GM19025 (cell line): ENCODE data around the gene ANKRD52.

ENCODE experiments used
- ATAC-seq: cut with Tn5 transposase; IDR thresholded peaks from one replicate; pipeline ENCODE4 v1.9.1; 2021; ENCODE audit warnings: mild to moderate bottlenecking, low read depth, moderate library complexity; ENCODE audit not compliant: unreplicated experiment

The ANKRD52 gene

GRCh38 chr12:56188131-56188777 is 69.9 kb downstream of the ANKRD52 start:
- ATAC-seq, result no peak
